Vagina (tissue), 2 donors: Measurements from ENCODE around the gene NEK11. TPM values are rescaled to one million over a fixed set of nuclear protein-coding genes. Genes with fewer than 3 reads are reported as not detected.

ENCODE experiments used
- DNase-seq, 2 donors: peaks; one replicate each; pipeline ENCODE4 v3.0.0-alpha.2; 2017; ENCODE audit errors: extremely low spot score in 2 of 2
- H3K27ac ChIP-seq: fragments of 200-600 bp; sonication (generic); one replicate; pipeline ENCODE4 v1.5.1; 2019
- H3K27me3 ChIP-seq: fragments of 200-600 bp; sonication (generic); one replicate; pipeline ENCODE4 v1.5.1; 2019
- H3K36me3 ChIP-seq, 2 donors: fragments of 200-600 bp; sonication (generic); one replicate each; pipeline ENCODE4 v1.5.1; 2017 to 2019
- H3K4me1 ChIP-seq: fragments of 200-600 bp; sonication (generic); one replicate; pipeline ENCODE4 v1.5.1; 2019
- H3K4me3 ChIP-seq, 2 donors: fragments of 200-600 bp; sonication (generic); 1 replicate in 1 of 2; 2 replicates in 1 of 2; pipeline ENCODE4 v1.5.1; 2016 to 2019
- H3K9me3 ChIP-seq: fragments of 200-600 bp; sonication (generic); one replicate; pipeline ENCODE4 v1.5.1; 2019
- CTCF ChIP-seq, 3 experiments: fragments of 450-650 bp in 2 of 3; fragments of 200-600 bp in 1 of 3; sonication (generic) in 1 of 3; IDR thresholded peaks; one replicate each; pipeline ENCODE4 v1.5.1; 2017 to 2019; ENCODE audit warnings: antibody characterized with exemption in 3 of 3, mild to moderate bottlenecking in 2 of 3, moderate library complexity in 2 of 3
- POLR2A ChIP-seq, 2 donors: fragments of 450-650 bp; IDR thresholded peaks; one replicate each; pipeline ENCODE4 v1.6.1; 2017; ENCODE audit warnings: antibody characterized with exemption in 2 of 2, mild to moderate bottlenecking in 2 of 2, moderate library complexity in 2 of 2
- POLR2AphosphoS5 ChIP-seq, 2 donors: sonication (generic); formaldehyde crosslinking; IDR thresholded peaks; one replicate each; pipeline ENCODE4 v1.9.0; 2017; ENCODE audit warnings: antibody characterized with exemption in 2 of 2, mild to moderate bottlenecking in 2 of 2, low read depth in 1 of 2; ENCODE audit not compliant: insufficient read depth in 1 of 2
- intact Hi-C: fragments of 100-400 bp; cut with DNase I; formaldehyde crosslinking; loops from one replicate; pipeline ENCODE4 v1.15.1; 2023
- small RNA-seq: library from RNA; depleted of rRNA; stranded (forward); fragments of <200 nt; gene quantifications from one replicate; pipeline ENCODE3, GENCODE V24; 2016
- total RNA-seq: library from RNA; depleted of rRNA; stranded (reverse); fragments of >200 nt; gene quantifications from one replicate; pipeline ENCODE4 v1.2.3, GENCODE V29; 2016

The NEK11 gene
- total RNA-seq, 1 donor from 2014 or later: 8.6 TPM

DNA sequence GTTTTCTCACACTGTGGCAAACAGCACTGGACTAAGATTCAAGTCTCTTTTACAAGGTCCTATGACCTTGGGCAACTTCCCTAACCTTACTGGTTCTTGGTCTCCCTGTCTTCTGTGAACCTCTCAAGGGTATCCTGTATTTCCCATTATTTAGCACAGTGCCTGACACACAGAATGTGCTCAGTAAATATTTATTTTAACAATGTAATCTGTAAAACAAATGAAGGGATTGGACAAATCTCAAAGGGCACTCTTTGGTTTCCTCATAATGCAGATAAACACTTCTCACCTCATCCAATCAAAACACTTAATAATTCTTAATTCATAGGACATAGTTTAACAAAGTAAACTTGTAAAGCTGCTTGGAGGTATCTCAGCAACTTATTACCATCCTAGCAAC is 367.7 kb downstream of the NEK11 start:
- intact Hi-C loops: no loop called here
- H3K36me3 ChIP-seq: no peaks in the 10 kb centered on the region
- H3K4me3 ChIP-seq: no peak overlapping the region
- no peak overlapping the region for H3K27ac ChIP-seq
- H3K9me3 ChIP-seq: no peaks in the 10 kb centered on the region
- no peaks in the 10 kb centered on the region for H3K27me3 ChIP-seq
- no peaks in the 10 kb centered on the region for H3K4me1 ChIP-seq
- DNase-seq: no peak
- no peak for TF ChIP-seq CTCF (IDR thresholded peaks at IDR 0.05)
- no peak for TF ChIP-seq POLR2A (IDR thresholded peaks at IDR 0.05)
- no peak for TF ChIP-seq POLR2AphosphoS5 (IDR thresholded peaks at IDR 0.05; ENCODE audit: insufficient read depth in 1 of 2, low read depth in 1 of 2)

DNA sequence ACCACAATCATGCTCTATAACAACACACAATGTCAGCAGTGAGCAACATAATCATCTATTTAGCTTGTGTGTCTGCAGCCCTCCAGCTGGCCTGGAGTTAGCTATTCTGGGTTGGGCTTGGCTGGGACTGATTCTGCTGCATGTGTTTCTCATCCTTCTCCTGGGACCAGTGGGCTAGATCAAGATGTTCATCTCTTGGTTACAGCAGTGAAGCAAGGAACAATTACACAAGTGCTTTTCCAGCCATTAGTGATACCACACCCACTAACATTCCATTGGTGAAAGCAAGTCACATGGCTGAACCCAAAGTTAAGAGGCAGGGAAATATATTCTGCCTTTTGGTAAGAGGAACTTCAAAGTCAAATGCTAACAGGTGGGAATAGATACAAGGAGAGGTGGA is 369.5 kb downstream of the NEK11 start:
- intact Hi-C loops: no loop called here
- no peak overlapping the region for H3K27ac ChIP-seq
- no peak for DNase-seq
- no peaks in the 10 kb centered on the region for H3K4me1 ChIP-seq
- H3K4me3 ChIP-seq: no peak overlapping the region
- no peaks in the 10 kb centered on the region for H3K36me3 ChIP-seq
- no peaks in the 10 kb centered on the region for H3K9me3 ChIP-seq
- H3K27me3 ChIP-seq: no peaks in the 10 kb centered on the region
- TF ChIP-seq CTCF (IDR thresholded peaks at IDR 0.05) (no peak), POLR2A (IDR thresholded peaks at IDR 0.05) (no peak), POLR2AphosphoS5 (IDR thresholded peaks at IDR 0.05; ENCODE audit: insufficient read depth in 1 of 2, low read depth in 1 of 2) (no peak)

DNA sequence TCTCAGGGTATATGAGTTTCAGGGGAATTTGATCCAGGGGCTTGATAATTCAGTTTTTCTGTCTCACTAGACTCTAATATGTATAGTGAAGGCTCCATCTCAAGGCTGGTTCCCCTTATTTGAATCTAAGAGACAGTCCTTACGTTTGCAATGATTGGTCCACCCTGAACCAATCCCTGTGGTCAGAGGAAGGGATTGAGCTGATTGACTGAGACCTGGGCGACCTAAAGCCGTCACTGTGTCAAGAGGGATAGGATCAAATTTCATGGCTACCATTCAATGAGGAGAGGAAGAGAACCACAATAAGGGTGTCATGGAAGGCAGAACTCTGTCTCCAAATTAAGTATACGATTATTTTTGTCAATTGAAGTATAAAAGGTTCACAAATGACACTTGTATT is 371.2 kb downstream of the NEK11 start:
- no peaks in the 10 kb centered on the region for H3K27me3 ChIP-seq
- no peaks in the 10 kb centered on the region for H3K9me3 ChIP-seq
- H3K36me3 ChIP-seq: no peaks in the 10 kb centered on the region
- peaks cover 4% of the 10 kb centered on the region for H3K4me1 ChIP-seq
- no peak overlapping the region for H3K4me3 ChIP-seq
- H3K27ac ChIP-seq: no peak overlapping the region
- intact Hi-C loops: no loop called here
- TF ChIP-seq CTCF (IDR thresholded peaks at IDR 0.05) (no peak), POLR2AphosphoS5 (IDR thresholded peaks at IDR 0.05; ENCODE audit: insufficient read depth in 1 of 2, low read depth in 1 of 2) (no peak), POLR2A (IDR thresholded peaks at IDR 0.05) (no peak)
- DNase-seq: no peak

Small RNAs within 50 kb of the gene (small RNA-seq; reads per million reads assigned to genes)
- not detected for gene RNU6-726P

Other genes starting within 250 kb of the NEK11 start
- gene ATP2C1, start 132.8 kb upstream of the NEK11 start, total RNA-seq: 34.1 TPM
- 3.7 TPM for gene ASTE1, start 52 bp upstream of the NEK11 start, total RNA-seq